Heart left ventricle (tissue), 16 donors: ENCODE data around the gene TJP3. TPM values are rescaled to one million over a fixed set of nuclear protein-coding genes. Genes with fewer than 3 reads are reported as not detected.
A peak's percentile ranks its signal among the peaks of the same experiment; 100 is the strongest.

ENCODE experiments used
- ATAC-seq, 4 donors: fragments of 200-7000 bp; cut with Tn5 transposase; one replicate each; pipeline ENCODE4 v1.9.1; 2020 to 2022; ENCODE audit warnings: moderate library complexity in 4 of 4, mild to moderate bottlenecking in 3 of 4, moderate number of reproducible peaks in 1 of 4
- DNase-seq, 5 donors: peaks; one replicate each; pipeline ENCODE4 v3.0.0-alpha.2; 2020
- H3K27ac ChIP-seq, 12 donors: fragments of 200-600 bp; sonication (generic) in 4 of 12; one replicate each; pipeline versions ENCODE4 v1.5.0 to v1.8.0; 2016 to 2022; ENCODE audit warnings: mild to moderate bottlenecking in 2 of 12
- H3K27me3 ChIP-seq, 9 donors: fragments of 200-600 bp; sonication (generic) in 2 of 9; one replicate each; pipeline versions ENCODE4 v1.5.1 to v1.8.0; 2016 to 2022; ENCODE audit warnings: mild to moderate bottlenecking in 3 of 9
- H3K36me3 ChIP-seq, 9 donors: fragments of 200-600 bp; sonication (generic) in 2 of 9; one replicate each; pipeline versions ENCODE4 v1.5.0 to v1.8.0; 2018 to 2022; ENCODE audit warnings: mild to moderate bottlenecking in 2 of 9
- H3K4me1 ChIP-seq, 12 donors: fragments of 200-600 bp; sonication (generic) in 4 of 12; one replicate each; pipeline versions ENCODE4 v1.5.0 to v1.8.0; 2016 to 2022; ENCODE audit warnings: mild to moderate bottlenecking in 3 of 12
- H3K4me3 ChIP-seq, 12 donors: fragments of 200-600 bp; sonication (generic) in 4 of 12; one replicate each; pipeline versions ENCODE4 v1.5.0 to v1.8.0; 2017 to 2022; ENCODE audit warnings: mild to moderate bottlenecking in 9 of 12, moderate library complexity in 4 of 12
- H3K9me3 ChIP-seq, 12 donors: fragments of 200-600 bp; sonication (generic) in 4 of 12; one replicate each; pipeline versions ENCODE4 v1.5.0 to v1.8.0; 2016 to 2022; ENCODE audit warnings: mild to moderate bottlenecking in 1 of 12
- CTCF ChIP-seq, 12 donors: fragments of 200-600 bp; sonication (generic) in 4 of 12; IDR thresholded peaks; one replicate each; pipeline versions ENCODE4 v1.5.0 to v1.8.0; 2018 to 2022; ENCODE audit warnings: antibody characterized with exemption in 12 of 12, mild to moderate bottlenecking in 5 of 12
- POLR2A ChIP-seq, 2 donors: fragments of 450-650 bp; IDR thresholded peaks; one replicate each; pipeline ENCODE4 v1.6.1; 2017; ENCODE audit warnings: antibody characterized with exemption in 2 of 2, mild to moderate bottlenecking in 2 of 2, moderate library complexity in 2 of 2
- WGBS, 4 donors: extraction: QIAGEN DNeasy Blood & Tissue Kit in 2 of 4; methylation state at CpG; one replicate each; pipeline versions ENCODE4 v1.1.5 to v1.1.7; 2013 to 2018; 5-methylcytosine and 5-hydroxymethylcytosine counted together
- intact Hi-C, 10 donors: fragments of 100-400 bp; cut with DNase I; formaldehyde crosslinking; loops; one replicate each; pipeline versions ENCODE4 v1.11.1 to v1.14.2; 2022
- polyA plus RNA-seq, 2 donors: library from polyadenylated mRNA; stranded (reverse); fragments of 200-250 nt; gene quantifications; one replicate each; pipeline ENCODE4 v1.2.3, GENCODE V29; 2013
- total RNA-seq, 9 donors: library from RNA; depleted of rRNA in 2 of 9; stranded (reverse); fragments of >200 nt in 2 of 9; fragmentation: NEBNext Ultra II Directional in 3 of 9; extraction: Animal tissue kit (Norgen Biotek cat#: 25700) in 3 of 9; gene quantifications; one replicate each; pipeline versions ENCODE4 v1.1.0 to v1.2.4, GENCODE V29; 2016 to 2023
- donor health status: ischemic (EF 13 %, LVEDD 7.1; RV severe dilation, severe dysfunction).
- donor health status: healthy with polysubstance abuse.
- donor health status: DM: no; HTN: yes; CAD: no.
- donor health status: DM: no; HTN: no; CAD: no.
- donor health status: ischemic (EF 25% LVEDD 6.9; RV normal size, moderate dysfunction).
- donor health status: ischemic (EF 25% LVEDD 5.7; RV mildly dilated, moderate dysfunction).
- donor health status: healthy.
- donor health status: DM: yes; HTN: yes; CAD: no.
- donor health status: ischemic (EF 35%, LVEDD 5.7; RV mildly dilated, moderate dysfunction).
- donor health status: nonischemic (EF 11% LVEDD 7.7; RV severe dilation, severe dysfunction).
- donor health status: DM: yes; HTN: yes; CAD: no.
- donor health status: PGD.
- donor health status: ischemic (EF 29% LVEDD 5.4; RV normal size, mild dysfunction).
- donor health status: nonischemic (EF 23%, LVEDD 6.1; RV moderate dilation, normal function).

Gene TJP3
- total and polyA plus RNA-seq, 11 donors, result 0.06 to 0.48 (median 0.41) TPM; not detected in 8

GRCh38 chr19:3716147-3716668 is 8.0 kb downstream of the TJP3 start:
- Histone ChIP-seq H3K27ac (no peak overlapping the region), H3K4me1 (peaks cover 0 to 14% (median 7%) of the 10 kb centered on the region in 12 donors), H3K27me3 (peaks cover 13 to 30% (median 20%) of the 10 kb centered on the region in 9 donors), H3K9me3 (no peaks in the 10 kb centered on the region), H3K4me3 (no peak overlapping the region), H3K36me3 (no peaks in the 10 kb centered on the region)
- WGBS, 4 donors, result 85 to 91% (median 89%) methylated on average over 8 to 16 of the region's 16 CpGs
- ATAC-seq (no peak), DNase-seq (no peak)
- intact Hi-C loops, result loop anchor here in 1 of 10 donors (10.0 kb wide), 1 partner anchor 161 kb away; the partner anchor contains the start of gene MFSD12
- TF ChIP-seq POLR2A (IDR thresholded peaks at IDR 0.05) (no peak), CTCF (IDR thresholded peaks at IDR 0.05) (no peak)

GRCh38 chr19:3719868-3720267 is 11.7 kb downstream of the TJP3 start:
- Histone ChIP-seq H3K27me3 (peaks cover 31 to 61% (median 44%) of the 10 kb centered on the region in 9 donors), H3K27ac (no peak overlapping the region), H3K4me1 (peaks cover 0 to 22% (median 8%) of the 10 kb centered on the region in 12 donors), H3K36me3 (no peaks in the 10 kb centered on the region), H3K4me3 (no peak overlapping the region), H3K9me3 (no peaks in the 10 kb centered on the region)
- intact Hi-C loops, result loop anchor here in 1 of 10 donors (10.0 kb wide), 1 partner anchor 165 kb away; the partner anchor contains the start of gene MFSD12
- WGBS, 4 donors, result 87 to 92% (median 88%) methylated on average over 4 of the region's 4 CpGs
- TF ChIP-seq POLR2A (IDR thresholded peaks at IDR 0.05) (no peak), CTCF (IDR thresholded peaks at IDR 0.05) (no peak)
- ATAC-seq (no peak), DNase-seq (no peak)

GRCh38 chr19:3720349-3720917 is 12.2 kb downstream of the TJP3 start:
- ATAC-seq, result peak in 1 of 4 donors; percentile 21
- intact Hi-C loops, result no loop called here
- WGBS, 4 donors, result 31 to 36% (median 33%) methylated on average over 9 of the region's 9 CpGs

More at GRCh38 chr19:3720349-3720917, 12.2 kb downstream of the TJP3 start:
- TF ChIP-seq POLR2A (IDR thresholded peaks at IDR 0.05) (no peak), CTCF (IDR thresholded peaks at IDR 0.05) (no peak)
- Histone ChIP-seq H3K36me3 (no peaks in the 10 kb centered on the region), H3K4me3 (no peak overlapping the region), H3K9me3 (no peaks in the 10 kb centered on the region), H3K27ac (no peak overlapping the region), H3K4me1 (peaks cover 0 to 22% (median 8%) of the 10 kb centered on the region in 12 donors), H3K27me3 (peaks cover 31 to 66% (median 44%) of the 10 kb centered on the region in 9 donors)
- no peak for DNase-seq
